OCI-LY7 (cell line): ENCODE measurements around the gene EEIG2. TPM values are rescaled to one million over a fixed set of nuclear protein-coding genes. Genes with fewer than 3 reads are reported as not detected.

ENCODE experiments used
- BruUV-seq: library from RNA; stranded (reverse); fragments of 400-500 nt; replicated peaks from 2 replicates; lab custom pipeline; 2021; lab: Mats Ljungman, UMichigan
- CTCF ChIA-PET: fragments of 300-600 bp; sonication (Branson Sonifier 250); formaldehyde crosslinking; loops from one replicate; lab custom pipeline; 2022; ENCODE audit warnings: antibody characterized with exemption; ENCODE audit not compliant: unreplicated experiment; lab: Charles Lee
- POLR2A ChIA-PET: fragments of 300-600 bp; sonication (Branson Sonifier 250); formaldehyde crosslinking; loops from one replicate; lab custom pipeline; 2022; ENCODE audit warnings: antibody characterized with exemption; lab: Charles Lee
- DNase-seq: peaks from one replicate; pipeline ENCODE4 v3.0.0-alpha.2; 2015; ENCODE audit warnings: low spot score
- H2AFZ ChIP-seq: fragments of 200-600 bp; sonication (generic), shearing (Covaris generic); 2 replicates; pipeline ENCODE4 v1.6.1; 2014; ENCODE audit warnings: mild to moderate bottlenecking, antibody characterized with exemption, low read length, moderate library complexity
- H3K27ac ChIP-seq: fragments of 200-600 bp; sonication (generic); 2 replicates; pipeline ENCODE4 v1.5.1; 2014; ENCODE audit warnings: mixed run types, low read depth, mild to moderate bottlenecking, moderate library complexity, low read length, inconsistent platforms; ENCODE audit not compliant: poor library complexity, severe bottlenecking
- H3K36me3 ChIP-seq: fragments of 200-600 bp; sonication (generic); 2 replicates; pipeline ENCODE4 v1.6.1; 2014; ENCODE audit warnings: mild to moderate bottlenecking, antibody characterized with exemption, low read length, moderate library complexity, mixed read lengths; ENCODE audit not compliant: insufficient read depth
- H3K4me1 ChIP-seq: fragments of 200-600 bp; sonication (generic); 2 replicates; pipeline ENCODE4 v1.5.1; 2014; ENCODE audit warnings: mild to moderate bottlenecking, low read length; ENCODE audit not compliant: insufficient read depth, poor library complexity, severe bottlenecking
- H3K4me2 ChIP-seq: fragments of 200-600 bp; sonication (generic); 2 replicates; pipeline ENCODE4 v1.6.1; 2014; ENCODE audit warnings: mild to moderate bottlenecking, low read length
- H3K4me3 ChIP-seq: fragments of 200-600 bp; sonication (generic); 2 replicates; pipeline ENCODE4 v1.5.1; 2014; ENCODE audit warnings: mild to moderate bottlenecking, low read depth, low read length; ENCODE audit not compliant: poor library complexity, severe bottlenecking
- H3K79me2 ChIP-seq: fragments of 200-600 bp; sonication (generic); 2 replicates; pipeline ENCODE4 v1.6.1; 2016; ENCODE audit warnings: low read depth, mild to moderate bottlenecking, low read length, moderate library complexity, mixed read lengths; ENCODE audit not compliant: insufficient read depth
- H3K9me2 ChIP-seq: fragments of 200-600 bp; sonication (generic); 2 replicates; pipeline ENCODE4 v1.6.1; 2016; ENCODE audit warnings: mild to moderate bottlenecking, low read length, mixed read lengths; ENCODE audit not compliant: insufficient read depth
- H3K9me3 ChIP-seq: fragments of 200-600 bp; sonication (generic); 2 replicates; pipeline ENCODE4 v1.6.1; 2014; ENCODE audit warnings: mild to moderate bottlenecking, mixed run types, low read length, mixed read lengths
- H4K20me1 ChIP-seq: fragments of 200-600 bp; sonication (generic); 2 replicates; pipeline ENCODE4 v1.6.1; 2014; ENCODE audit warnings: mild to moderate bottlenecking, antibody characterized with exemption, low read length, moderate library complexity, mixed read lengths; ENCODE audit not compliant: insufficient read depth
- EZH2phosphoT487 ChIP-seq: fragments of 200-600 bp; sonication (generic); IDR thresholded peaks from 2 replicates; pipeline ENCODE4 v1.6.1; 2018; ENCODE audit warnings: low read depth, borderline replicate concordance, mild to moderate bottlenecking, mixed run types, antibody characterized with exemption, low read length, moderate library complexity, mixed read lengths
- intact Hi-C: fragments of 100-400 bp; cut with micrococcal nuclease; formaldehyde crosslinking; loops from one replicate; pipeline ENCODE4 v1.10.0; 2022; ENCODE audit not compliant: unreplicated experiment
- total RNA-seq, 2 experiments: library from RNA; depleted of rRNA in 1 of 2; stranded (reverse); fragments of >200 nt in 1 of 2; shearing (Covaris generic) in 1 of 2; gene quantifications; 2 replicates each; pipeline ENCODE4 v1.2.3, GENCODE V29; 2014 to 2022
- TF ChIP-seq, protein P1 (sequence below): fragments of 200-600 bp; sonication (generic); conservative IDR thresholded peaks from 2 replicates; pipeline ENCODE4 v1.5.1; 2014; ENCODE audit warnings: mild to moderate bottlenecking, antibody characterized with exemption, low read length, moderate library complexity, mixed read lengths

The EEIG2 gene
- total RNA-seq, 2 experiments from 2014 or later: 23.1 to 24.7 TPM

DNA sequence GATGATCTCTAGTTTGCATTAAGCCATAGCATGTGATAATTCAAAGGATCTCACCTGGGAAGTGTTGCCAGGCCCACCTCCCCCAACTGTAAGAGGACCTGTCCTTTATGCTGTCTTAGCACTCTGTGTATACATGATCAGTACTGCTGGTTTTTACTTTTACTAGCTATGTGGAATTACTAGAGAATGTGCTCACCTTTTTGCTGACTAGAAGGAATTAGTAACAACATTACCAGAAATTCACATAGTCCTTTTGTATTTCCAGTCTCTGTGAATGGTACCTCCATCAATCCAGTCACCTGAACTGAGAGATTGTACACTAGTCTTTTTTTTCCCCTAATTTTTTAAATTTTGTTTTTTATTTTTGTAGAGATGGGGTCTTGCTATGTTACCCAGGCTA is 46.6 kb downstream of the EEIG2 start:
- no peak for DNase-seq
- no TSS peak for BruUV-seq
- Histone ChIP-seq H3K4me3 (no peak overlapping the region), H3K4me2 (no peak overlapping the region), H4K20me1 (no peaks in the 10 kb centered on the region), H3K9me2 (no peaks in the 10 kb centered on the region), H3K9me3 (no peaks in the 10 kb centered on the region), H3K4me1 (no peaks in the 10 kb centered on the region), H3K79me2 (no peaks in the 10 kb centered on the region), H3K27ac (no peak overlapping the region), H3K36me3 (0 out of 2 replicates have a peak, but pooled peaks cover 3% of the 10 kb centered on the region), H2AFZ (no peak overlapping the region)
- TF ChIP-seq EZH2phosphoT487: no peak
- TF ChIP-seq, protein P1, sequence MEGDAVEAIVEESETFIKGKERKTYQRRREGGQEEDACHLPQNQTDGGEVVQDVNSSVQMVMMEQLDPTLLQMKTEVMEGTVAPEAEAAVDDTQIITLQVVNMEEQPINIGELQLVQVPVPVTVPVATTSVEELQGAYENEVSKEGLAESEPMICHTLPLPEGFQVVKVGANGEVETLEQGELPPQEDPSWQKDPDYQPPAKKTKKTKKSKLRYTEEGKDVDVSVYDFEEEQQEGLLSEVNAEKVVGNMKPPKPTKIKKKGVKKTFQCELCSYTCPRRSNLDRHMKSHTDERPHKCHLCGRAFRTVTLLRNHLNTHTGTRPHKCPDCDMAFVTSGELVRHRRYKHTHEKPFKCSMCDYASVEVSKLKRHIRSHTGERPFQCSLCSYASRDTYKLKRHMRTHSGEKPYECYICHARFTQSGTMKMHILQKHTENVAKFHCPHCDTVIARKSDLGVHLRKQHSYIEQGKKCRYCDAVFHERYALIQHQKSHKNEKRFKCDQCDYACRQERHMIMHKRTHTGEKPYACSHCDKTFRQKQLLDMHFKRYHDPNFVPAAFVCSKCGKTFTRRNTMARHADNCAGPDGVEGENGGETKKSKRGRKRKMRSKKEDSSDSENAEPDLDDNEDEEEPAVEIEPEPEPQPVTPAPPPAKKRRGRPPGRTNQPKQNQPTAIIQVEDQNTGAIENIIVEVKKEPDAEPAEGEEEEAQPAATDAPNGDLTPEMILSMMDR: no peak
- ChIA-PET CTCF (interaction anchor here (0.6 kb wide), 1 partner anchor 11 kb away, joined by 3 read pairs; no protein-coding TSS in a partner anchor), POLR2A (no interaction called here)
- intact Hi-C loops: no loop called here

DNA sequence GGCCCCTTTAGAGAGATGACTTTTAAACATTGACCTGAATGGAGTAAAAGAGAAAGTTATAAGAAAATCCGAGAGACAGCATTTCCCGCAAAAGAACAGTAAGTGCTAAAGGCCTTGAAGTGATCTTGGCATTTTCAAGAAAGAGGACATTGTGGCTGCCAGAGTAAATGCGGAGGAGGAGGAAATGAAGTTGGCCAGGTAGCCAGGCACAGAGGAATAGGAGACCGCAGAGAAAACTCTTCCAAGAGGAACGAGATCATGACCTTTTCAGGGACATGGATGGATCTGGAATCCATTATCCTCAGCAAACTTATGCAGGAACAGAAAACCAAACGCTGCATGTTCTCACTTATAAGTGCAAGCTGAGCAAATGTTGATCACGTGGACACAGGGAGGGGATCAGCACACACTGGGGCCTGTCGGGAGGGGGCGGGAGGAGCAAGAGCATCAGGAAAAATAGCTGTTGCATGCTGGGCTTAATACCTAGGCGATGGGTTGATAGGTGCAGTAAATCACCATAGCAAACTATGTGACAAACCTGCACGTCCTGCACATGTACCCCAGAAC is 49.7 kb downstream of the EEIG2 start:
- no peaks in the 10 kb centered on the region for H3K4me1 ChIP-seq
- no peaks in the 10 kb centered on the region for H3K9me2 ChIP-seq
- CTCF ChIA-PET: no interaction called here
- no peak overlapping the region for H2AFZ ChIP-seq
- intact Hi-C loops: no loop called here
- no peak overlapping the region for H3K27ac ChIP-seq
- POLR2A ChIA-PET: no interaction called here
- TF ChIP-seq, protein P1: no peak
- no peak for TF ChIP-seq EZH2phosphoT487
- no peaks in the 10 kb centered on the region for H4K20me1 ChIP-seq
- no peaks in the 10 kb centered on the region for H3K9me3 ChIP-seq
- H3K4me3 ChIP-seq: no peak overlapping the region
- H3K79me2 ChIP-seq: no peaks in the 10 kb centered on the region
- H3K4me2 ChIP-seq: no peak overlapping the region
- H3K36me3 ChIP-seq: no peaks in the 10 kb centered on the region
- no peak for DNase-seq
- BruUV-seq: no TSS peak

Other genes with a start within 250 kb of the EEIG2 start
- gene NBPF6, start 109.8 kb upstream of the EEIG2 start, total RNA-seq (2014; rRNA removed; shearing (Covaris generic)): not detected in 2 replicates
- not detected in 2 replicates for gene NBPF6, start 109.8 kb upstream of the EEIG2 start, total RNA-seq (2022)
- gene HENMT1, start 101.0 kb downstream of the EEIG2 start, total RNA-seq (2014; rRNA removed; shearing (Covaris generic)): not detected in 2 replicates
- 0.35 and 0.84 TPM in 2 replicates for gene HENMT1, start 101.0 kb downstream of the EEIG2 start, total RNA-seq (2022)
- 37.7 and 47.4 TPM in 2 replicates for gene PRPF38B, start 132.2 kb downstream of the EEIG2 start, total RNA-seq (2014; rRNA removed; shearing (Covaris generic))
- gene PRPF38B, start 132.2 kb downstream of the EEIG2 start, total RNA-seq (2022): 72.0 and 73.8 TPM in 2 replicates
- not detected in 2 replicates for gene FNDC7, start 152.8 kb downstream of the EEIG2 start, total RNA-seq (2014; rRNA removed; shearing (Covaris generic))
- not detected in 2 replicates for gene FNDC7, start 152.8 kb downstream of the EEIG2 start, total RNA-seq (2022)
- 27.7 and 28.3 TPM in 2 replicates for gene STXBP3, start 186.6 kb downstream of the EEIG2 start, total RNA-seq (2014; rRNA removed; shearing (Covaris generic))
- 38.2 and 45.7 TPM in 2 replicates for gene STXBP3, start 186.6 kb downstream of the EEIG2 start, total RNA-seq (2022)